Choroid plexus epithelial cell (primary cell): ENCODE results near the gene TRMT1L.

Experiments
- DNase-seq: peaks from one replicate; pipeline ENCODE4 v3.0.0-alpha.2; 2010; ENCODE audit warnings: low read depth
- H3K4me3 ChIP-seq: 2 replicates; pipeline ENCODE4 v1.5.1; 2011; ENCODE audit warnings: low read depth, mild to moderate bottlenecking, control low read depth, low read length, moderate library complexity
- TF ChIP-seq, protein P1 (sequence below): conservative IDR thresholded peaks from 2 replicates; pipeline ENCODE4 v1.5.1; 2011; ENCODE audit warnings: low read depth, mild to moderate bottlenecking, control low read depth, inconsistent platforms, low read length, moderate library complexity

Gene TRMT1L

DNA sequence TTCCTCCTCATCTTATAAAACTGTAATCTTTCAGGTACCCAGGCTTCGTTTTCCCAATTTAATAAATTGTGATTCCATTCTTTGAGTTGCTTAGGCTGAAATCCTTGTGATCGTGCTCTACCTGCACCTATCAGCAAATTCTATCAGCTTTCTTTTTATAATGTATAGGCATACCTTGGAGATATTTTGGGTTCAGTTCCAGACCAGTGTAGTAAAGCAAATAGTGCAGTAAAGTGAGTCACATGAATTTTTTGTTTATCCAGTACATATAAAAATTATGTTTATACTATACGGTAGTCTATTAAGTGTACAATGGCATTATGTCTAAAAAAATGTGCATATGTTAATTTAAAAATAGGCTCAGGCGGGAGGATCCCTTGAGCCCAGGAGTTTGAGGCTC lies 5.7 kb upstream of the TRMT1L start:
- H3K4me3 ChIP-seq: no peak overlapping the region
- TF ChIP-seq, protein P1, sequence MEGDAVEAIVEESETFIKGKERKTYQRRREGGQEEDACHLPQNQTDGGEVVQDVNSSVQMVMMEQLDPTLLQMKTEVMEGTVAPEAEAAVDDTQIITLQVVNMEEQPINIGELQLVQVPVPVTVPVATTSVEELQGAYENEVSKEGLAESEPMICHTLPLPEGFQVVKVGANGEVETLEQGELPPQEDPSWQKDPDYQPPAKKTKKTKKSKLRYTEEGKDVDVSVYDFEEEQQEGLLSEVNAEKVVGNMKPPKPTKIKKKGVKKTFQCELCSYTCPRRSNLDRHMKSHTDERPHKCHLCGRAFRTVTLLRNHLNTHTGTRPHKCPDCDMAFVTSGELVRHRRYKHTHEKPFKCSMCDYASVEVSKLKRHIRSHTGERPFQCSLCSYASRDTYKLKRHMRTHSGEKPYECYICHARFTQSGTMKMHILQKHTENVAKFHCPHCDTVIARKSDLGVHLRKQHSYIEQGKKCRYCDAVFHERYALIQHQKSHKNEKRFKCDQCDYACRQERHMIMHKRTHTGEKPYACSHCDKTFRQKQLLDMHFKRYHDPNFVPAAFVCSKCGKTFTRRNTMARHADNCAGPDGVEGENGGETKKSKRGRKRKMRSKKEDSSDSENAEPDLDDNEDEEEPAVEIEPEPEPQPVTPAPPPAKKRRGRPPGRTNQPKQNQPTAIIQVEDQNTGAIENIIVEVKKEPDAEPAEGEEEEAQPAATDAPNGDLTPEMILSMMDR: no peak
- no peak for DNase-seq

DNA sequence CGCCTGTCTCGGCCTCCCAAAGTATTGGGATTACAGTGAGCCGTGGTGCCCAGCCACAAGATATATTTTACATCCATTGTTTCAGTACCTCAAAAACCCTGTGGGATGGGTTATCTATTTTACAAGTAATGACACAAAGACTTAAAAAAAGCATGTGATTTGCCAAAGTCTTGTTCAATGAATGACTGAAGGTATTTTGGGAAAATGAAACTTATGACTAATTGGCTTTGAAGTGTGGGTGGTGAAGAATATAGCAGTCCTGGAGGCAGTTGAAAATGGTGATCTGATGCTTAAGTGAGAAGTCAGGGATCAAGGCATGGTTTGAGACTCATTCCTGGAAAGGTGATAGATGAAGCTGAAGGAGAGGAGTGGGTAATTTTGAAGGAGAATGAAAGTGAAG lies 3.2 kb upstream of the TRMT1L start:
- no peak overlapping the region for H3K4me3 ChIP-seq
- TF ChIP-seq, protein P1: no peak
- peak; percentile 9 for DNase-seq

DNA sequence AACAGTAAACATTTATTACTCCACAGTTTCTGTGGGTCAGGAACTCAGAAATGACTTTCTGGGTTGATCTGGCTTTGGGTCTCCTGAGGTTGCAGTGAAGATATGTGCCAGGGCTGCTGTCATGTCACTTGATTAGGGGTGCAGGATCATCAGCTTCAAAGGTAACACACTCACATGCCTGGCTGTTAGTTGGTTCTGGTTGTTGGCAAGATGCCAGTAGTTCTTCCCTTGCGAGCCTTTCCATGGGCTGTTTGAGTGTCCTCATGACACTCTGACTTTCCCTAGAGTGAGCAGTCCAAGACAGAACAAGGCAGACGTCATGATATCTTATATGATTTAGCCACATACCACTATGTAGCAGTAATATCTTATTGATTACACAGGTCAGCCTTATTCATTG lies 2.0 kb upstream of the TRMT1L start:
- TF ChIP-seq, protein P1: no peak
- DNase-seq: peak; percentile 4
- no peak overlapping the region for H3K4me3 ChIP-seq

DNA sequence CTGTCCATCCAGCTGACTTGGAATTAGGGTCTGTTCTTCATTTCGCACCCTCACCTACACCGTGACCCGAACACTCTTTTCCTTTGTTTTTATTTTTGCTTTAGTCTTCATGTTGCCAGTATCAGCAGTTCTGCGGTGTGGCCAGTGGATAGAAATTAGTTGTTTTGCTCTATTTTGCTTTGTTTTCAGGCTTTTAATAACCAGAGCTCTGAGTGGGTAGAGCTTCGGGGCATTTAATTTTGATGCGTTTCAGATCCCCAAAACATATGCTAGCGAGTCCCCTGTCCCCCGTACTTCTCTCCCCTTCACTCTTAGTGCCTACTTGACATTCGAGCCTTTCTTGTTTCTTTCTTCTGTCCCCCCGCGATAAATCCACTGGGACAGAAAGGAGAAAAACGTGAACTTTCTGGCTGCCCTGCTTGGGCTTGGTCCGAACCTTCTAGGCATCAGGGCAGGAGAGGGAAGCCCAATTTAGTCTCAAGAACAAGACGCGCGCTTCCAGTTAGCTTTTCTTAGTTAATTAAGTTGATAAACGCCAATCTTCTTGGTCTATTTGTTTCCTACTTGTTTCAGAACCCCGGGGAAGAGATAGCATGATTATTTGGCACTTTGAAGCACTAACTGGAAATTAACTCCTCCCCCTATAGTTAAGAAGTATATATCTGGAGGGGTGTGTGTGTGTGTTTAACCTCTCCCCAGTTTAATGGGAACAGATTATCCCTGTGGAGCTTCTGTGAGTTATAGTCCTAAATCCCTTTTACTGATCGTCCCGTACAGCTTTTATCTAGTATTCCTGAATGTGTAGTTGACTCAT lies 1.1 kb upstream of the TRMT1L start:
- peak overlapping the region; percentile 90 for H3K4me3 ChIP-seq
- peak; percentile 18 for DNase-seq
- TF ChIP-seq, protein P1: no peak

DNA sequence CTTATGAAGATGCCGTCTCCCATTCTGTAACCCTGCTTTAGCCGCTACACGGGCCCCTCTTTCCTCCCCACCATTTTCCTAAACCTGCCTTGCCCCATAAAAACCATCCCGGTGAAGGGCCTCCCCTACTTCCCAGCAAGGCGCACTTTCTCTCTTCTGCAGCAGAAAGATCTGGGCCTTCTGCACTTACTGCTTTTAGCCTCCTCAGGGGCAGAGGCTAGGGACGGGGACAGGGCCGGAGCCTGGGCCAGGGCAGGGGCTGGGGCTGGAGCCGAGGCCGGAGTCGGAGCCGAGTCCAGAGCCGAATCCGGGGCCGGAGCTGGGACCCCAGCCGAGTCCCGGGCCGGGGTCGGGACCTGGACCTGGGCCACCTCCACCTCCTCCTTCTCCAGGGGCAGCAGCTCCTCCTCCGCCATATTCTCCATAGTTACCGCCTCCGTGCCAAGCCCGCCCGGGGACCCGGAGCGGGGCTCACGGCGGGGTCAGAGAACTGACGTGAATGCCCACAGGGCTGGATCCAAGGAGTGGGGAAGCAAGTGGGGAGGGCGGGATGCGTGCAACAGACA lies 382 bp downstream of the TRMT1L start:
- peak overlapping the region; percentile 90 for H3K4me3 ChIP-seq
- TF ChIP-seq, protein P1: no peak
- no peak for DNase-seq

DNA sequence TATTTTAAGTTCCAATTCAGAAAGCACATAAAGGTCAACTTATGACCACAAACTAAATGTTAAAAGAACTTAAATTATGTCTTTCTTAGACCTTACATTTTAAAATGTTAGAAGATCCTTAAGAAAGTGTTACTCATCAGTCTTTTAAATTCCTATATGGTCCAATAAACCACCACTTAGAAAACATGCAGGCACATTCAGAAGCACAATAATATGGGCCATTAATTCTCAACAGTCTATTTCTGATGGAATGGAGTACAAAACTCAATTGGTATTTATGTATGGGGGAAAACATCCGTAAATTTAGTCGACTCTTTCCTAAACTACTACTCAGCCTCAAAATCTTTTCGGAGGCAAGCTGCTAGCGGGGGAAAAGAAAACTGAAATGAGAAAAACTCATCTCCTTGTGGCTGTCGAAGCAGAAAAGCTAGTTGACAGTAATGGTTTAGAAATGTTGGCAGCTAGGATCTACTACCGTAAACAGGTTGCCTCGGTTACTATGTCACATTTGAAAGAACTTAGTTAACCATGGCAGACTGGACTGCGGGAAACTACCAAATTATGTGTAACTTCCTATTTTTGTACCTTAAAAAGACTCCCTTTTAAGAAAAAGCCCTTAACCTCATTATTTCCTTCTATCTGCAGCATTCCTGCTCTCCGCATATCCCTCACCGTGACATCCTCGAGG lies 1.0 kb downstream of the TRMT1L start:
- peak; percentile 50 for DNase-seq
- peak overlapping the region; percentile 90 for H3K4me3 ChIP-seq
- TF ChIP-seq, protein P1: no peak
